Activated T-helper 1 cell treated with Interleukin-2 at 50 U/mL for 16 hours (primary cell): ENCODE data around the gene CD99L2.
"Not testable (repeated sequence)": the region's sequence is repeated elsewhere in the genome, so short reads cannot be mapped to it uniquely, and the experiment has no call there.

Source experiments
- DNase-seq: peaks from one replicate; pipeline ENCODE4 v3.0.0-alpha.2; 2020; ENCODE audit warnings: low read depth

The CD99L2 gene

DNA sequence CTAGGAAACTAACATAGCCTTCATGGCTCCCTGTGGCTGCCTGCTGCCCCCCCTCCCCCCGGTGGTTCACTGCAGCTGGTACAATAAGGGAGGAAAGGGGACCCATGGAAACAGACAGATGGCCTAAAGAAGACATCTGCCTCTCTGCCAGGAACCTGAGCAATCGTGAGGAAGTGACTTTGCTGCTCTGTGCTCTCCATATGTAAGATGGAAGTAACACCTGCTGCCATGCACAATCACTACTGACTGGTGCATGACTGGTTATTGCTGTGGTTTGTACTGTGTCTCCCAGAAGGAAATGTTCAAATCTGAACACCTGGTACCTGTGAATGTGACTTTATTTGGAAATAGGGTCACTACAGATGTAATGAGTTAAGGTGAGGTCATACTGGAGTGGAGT, 43.6 kb downstream of the CD99L2 start:
- no peak for DNase-seq

DNA sequence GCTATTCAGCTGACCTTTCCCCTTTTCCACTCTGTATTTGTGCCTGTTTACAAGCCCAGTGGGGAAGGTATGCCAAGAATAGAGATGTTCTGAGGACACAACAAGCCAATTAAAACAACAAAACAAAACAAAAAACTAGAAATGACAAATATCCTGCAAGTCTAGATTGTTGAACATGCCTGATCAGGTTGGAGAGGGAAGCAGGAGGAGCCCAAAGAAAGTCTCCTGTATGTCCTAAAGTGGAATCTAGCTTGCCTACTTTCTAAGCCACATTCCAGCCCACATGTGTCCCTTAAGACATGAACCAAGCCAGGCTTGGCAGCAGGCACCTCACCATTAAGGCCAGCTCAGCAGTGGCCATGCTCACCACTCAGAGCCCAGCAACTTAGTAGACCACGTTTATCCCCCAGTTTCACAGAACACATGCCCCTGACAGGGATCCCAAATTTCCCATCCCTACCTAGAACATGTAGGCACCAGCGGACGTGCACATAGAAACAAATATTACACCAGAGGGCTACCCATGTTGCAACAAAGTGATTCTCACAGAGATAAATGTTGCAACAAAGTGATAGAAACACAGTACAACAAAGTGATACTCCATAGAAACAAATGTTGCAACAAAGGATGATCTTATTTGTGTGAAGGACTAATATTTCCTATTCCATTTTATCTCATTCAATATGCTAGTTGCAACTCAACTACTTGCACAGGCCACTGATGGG, 48.3 kb downstream of the CD99L2 start:
- DNase-seq: no peak

DNA sequence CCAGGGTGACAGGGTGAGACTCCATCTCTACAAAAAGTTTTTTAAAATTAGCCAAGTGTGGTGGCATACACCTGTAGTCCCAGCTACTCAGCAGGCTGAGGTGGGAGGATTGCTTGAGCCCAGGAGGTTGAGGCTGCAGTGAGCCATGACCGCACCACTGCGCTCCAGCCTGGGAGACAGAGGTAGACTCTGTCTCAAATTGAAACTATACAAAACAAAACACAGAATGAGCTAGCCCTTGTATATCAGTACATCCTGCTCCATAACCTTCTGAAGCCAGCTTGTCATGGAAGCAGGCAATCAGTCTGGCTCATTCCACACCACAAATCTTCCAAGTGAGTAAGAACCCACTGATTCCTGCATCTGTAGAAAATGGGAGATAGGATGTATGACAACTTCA, 49.0 kb downstream of the CD99L2 start:
- no peak for DNase-seq

DNA sequence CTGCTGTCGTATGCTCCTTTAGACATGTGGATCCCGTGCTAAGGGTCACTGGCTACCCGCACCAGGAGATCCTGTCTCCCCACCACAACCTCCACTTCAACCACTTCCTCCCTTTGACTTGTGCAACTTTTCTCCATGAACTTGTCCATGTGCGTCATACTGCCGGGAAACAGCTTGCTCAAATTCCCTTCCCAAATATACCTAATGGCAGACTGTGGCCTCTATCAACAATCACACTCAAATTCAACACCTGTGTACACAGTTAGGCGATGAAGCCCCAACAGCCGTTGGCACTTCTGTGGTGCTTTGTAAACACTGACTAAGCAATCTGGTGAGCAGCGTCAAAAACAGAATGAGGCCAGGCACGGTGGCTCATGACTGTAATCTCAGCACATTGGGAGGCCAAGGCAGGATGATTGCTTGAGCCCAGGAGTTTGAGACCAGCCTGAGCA, 49.5 kb downstream of the CD99L2 start:
- no peak for DNase-seq

DNA sequence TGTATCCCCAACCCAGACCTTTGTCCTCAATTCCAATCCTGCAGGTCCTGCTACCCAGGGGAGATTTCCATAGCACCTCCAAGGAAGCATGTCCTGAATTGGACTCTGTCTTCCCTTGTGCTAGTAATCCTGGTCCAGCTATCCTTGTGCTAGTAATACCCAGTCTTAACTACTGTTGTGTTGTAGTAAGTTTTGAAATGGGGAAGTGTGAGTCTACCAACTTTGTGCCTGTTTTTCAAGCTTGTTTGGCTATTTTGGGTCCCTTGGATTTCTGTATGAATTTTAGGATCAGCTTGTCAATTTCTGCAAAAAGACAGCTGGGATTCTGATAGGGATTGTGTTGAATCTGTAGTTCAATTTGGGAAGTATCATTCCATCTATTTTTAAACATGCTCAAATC, 51.4 kb downstream of the CD99L2 start:
- DNase-seq: no peak

DNA sequence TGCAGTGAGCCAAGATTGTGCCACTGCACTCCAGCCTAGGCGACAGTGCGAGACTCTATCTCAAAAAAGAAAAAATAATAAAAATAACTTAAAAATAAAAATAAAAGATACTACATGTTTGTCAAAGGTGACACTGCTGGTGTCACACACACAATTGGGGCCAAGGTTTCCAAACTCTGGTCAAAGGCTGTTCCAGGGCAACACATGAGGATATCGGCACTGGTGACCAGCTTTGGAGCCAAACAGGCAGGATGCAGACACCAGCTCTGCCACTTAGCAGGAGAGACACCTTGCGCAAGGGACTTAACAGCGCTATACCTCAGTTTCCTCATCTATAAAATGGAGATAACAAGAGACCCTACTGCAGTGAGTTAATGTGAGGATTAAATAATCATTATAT, 52.3 kb downstream of the CD99L2 start:
- DNase-seq: no peak

DNA sequence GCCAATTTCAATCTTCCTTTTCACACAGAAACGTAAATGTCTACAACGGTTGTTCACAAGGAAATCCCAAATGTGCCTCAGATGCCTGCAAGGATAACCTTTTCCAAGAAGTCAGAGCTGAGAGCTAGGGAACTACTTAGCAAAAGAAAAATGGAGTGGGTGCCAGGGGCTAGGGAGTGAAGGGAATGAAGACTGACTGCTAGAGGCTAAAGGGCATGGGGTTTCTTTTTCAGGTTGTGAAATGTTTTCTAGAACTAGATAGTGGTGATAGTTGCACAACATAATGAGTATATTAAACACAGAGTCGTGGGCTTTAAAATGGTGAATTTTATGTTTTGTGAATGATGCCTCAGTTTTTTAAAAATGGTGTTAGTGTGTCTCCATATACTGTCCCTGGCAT, 53.4 kb downstream of the CD99L2 start:
- no peak for DNase-seq

DNA sequence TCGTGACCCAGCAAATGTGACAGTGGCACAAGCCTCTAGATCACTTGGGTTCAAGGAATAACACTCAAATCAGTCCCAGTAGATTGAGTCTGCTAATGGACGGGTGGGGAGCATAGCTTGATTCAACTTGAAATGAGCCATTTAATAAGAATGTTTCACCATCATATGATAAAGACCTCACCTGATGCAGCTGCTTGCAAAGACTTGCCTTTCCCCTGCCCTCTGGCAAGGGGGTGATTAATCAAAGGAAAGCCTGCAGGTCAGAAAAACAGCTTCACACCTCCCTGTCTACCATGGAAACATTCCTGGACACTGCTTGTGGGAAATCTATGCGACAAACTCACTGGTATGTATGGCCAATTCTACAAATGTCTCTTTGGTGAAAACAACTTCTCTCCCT, 54.5 kb downstream of the CD99L2 start:
- no peak for DNase-seq

DNA sequence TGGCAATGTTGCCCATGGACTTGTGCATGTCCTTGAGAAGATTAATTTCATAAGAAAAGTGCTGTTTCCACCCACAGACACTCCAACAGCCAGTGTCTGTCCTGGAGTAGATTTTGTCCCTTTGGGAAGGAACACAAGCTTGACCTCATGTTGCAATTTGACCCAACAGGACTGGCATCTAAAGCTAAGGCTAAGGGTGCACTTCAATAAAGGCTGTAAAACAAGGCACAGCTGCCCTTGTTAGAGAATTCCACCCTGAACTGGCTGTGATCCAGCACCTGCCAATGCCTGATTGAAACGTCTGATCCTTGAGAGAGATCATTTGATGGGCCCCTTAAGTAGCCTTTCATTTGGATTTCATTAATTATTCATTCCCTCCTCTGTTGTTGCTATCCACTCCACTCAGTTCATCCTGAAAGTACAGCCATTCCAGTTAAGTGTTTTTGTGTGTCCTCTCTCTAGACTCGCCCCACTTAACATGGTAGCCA, 56.2 kb downstream of the CD99L2 start:
- no peak for DNase-seq

DNA sequence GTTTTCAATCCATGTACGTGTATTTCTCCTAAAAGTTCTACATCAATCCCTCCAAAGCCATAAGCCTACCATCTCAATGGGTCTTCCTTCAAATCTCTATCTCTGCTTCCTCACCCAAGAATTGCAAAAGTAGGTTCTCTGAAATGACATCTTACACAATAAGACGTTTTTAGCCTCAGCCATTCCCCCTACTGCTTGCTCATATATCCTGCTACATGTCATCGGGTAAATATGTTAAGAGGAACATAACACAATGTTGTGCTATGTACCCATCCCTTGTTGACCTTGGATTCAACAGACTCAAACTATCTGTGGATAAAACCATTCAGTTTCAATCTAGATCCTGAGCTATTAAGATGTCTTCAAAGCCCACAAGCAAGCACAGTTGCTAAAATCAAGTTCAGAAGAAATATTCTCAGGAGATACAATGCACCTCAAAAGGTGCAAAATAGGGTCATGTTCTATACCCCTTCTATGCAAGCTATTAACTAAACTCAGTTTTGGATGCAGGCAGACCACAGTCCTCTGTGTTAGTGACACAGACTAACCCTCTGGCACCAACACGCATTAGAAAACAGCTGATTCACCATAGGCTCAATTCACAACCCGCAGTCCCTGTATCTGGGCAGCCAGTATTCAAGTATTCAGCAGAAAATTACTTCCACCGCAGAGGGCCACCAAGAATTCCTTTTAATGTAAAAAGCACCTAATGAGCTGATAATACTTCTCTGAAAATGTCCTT, 56.8 kb downstream of the CD99L2 start:
- DNase-seq: no peak

DNA sequence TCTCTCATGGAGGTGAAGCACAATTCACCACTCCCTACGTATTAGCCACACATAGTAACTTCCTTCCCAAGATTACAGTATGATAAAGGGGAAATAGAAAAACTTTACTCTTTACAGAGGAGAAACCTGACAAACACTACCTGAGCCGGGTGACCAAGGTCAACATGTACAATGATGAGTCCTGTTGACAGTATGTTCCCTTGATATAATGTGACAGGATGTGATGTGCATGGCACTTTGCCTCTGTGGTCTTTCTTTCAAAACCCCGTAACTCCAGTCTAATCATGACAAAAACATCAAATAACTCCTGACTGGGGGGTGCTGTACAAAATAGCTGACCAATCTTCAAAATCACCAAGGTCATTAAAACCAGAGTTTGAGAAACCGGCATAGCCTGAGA, 60.6 kb downstream of the CD99L2 start:
- no peak for DNase-seq

DNA sequence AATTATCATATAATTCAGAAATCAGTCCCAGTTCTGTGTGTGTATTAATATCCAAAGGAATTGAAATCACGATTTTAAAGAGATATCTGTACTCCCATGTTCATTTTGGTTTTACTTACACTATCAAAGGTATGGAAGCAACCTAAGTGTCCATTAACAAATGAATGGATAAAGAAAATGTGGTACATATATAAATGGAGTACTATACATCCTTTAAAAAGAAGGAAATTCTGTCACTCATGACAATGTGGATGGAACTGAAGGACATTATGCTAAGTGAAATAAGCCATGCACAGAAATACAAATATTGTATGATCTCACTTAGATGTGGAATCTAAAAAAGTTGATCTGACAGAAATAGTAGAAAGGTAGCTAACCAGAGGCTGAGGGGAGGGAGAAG, 63.8 kb downstream of the CD99L2 start:
- DNase-seq: no peak

DNA sequence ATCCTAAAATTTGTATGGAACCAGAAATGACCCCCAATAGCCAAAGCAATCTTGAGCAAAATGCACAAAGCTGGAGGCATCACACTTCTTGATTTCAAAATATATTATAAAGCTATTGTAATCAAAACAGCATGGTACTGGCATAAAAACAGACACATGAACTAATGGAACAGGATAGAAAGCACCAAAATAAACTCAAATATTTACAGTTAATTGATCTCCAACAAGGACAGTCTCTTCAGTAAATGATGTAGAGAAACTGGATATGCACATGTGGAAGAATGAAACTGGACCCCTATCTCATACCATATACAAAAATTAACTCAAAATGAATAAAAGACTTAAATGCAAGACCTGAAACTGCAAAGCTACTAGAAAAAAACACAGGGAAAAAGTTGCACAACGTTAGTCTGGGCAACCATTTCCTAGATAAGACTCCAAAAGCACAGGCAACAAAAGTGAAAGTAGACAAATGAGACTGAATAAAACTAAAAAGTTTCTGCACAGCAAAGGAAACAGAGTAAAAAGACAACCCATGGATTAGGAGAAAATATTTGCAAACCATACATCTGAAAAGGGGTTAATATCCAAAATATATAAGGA, 64.9 kb downstream of the CD99L2 start:
- DNase-seq: no peak

DNA sequence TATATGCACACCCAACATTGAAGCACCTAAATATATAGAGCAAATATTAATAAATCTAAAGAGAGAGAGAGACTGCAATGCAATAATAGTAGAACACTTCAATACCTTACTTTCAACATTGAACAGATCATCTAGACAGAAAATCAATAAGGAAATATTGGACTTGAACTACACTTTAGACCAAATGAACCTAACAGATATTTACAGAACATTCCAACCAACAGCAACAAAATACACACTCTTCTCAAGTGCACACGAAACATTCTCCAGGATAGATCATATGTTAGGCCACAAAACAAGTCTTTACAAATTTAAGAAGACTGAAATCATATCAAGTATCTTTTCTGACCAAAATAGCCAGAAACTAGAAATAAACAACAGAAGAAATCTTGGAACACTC, 66.6 kb downstream of the CD99L2 start:
- DNase-seq: no peak

DNA sequence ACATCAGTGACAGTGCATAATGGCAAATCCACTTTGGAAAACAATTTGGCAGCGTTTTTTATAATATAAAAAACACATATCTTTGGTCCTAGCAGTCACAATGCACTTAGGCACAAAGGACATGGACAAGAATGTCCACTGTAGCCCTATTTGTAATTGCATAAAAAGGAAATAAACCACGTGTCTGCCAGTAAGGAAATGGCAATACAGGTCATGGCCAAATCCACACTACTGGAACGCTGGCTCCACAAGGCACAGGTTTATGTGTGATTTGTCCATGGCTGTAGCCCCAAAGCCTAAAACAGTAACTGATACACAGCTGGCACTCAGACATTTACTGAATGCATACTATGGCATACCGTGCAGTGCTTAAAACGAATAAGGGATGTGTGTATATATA, 69.7 kb downstream of the CD99L2 start:
- no peak for DNase-seq

DNA sequence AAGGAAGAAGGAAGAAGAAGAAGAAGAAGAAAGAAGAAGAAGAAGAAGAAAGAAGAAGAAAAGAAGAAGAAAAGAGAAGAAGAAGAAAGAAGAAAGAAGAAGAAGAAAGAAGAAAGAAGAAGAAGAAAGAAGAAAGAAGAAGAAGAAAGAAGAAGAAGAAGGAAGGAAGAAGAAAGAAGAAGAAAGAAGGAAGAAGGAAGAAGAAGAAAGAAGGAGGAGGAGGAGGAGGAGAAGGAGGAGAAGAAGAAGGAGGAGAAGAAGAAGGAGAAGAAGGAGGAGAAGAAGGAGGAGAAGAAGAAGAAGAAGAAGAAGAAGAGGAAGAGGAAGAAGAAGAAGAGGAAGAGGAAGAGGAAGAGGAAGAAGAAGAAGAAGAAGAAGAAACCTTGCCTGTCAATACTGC, 74.1 kb downstream of the CD99L2 start:
- DNase-seq: not testable (repeated sequence)

DNA sequence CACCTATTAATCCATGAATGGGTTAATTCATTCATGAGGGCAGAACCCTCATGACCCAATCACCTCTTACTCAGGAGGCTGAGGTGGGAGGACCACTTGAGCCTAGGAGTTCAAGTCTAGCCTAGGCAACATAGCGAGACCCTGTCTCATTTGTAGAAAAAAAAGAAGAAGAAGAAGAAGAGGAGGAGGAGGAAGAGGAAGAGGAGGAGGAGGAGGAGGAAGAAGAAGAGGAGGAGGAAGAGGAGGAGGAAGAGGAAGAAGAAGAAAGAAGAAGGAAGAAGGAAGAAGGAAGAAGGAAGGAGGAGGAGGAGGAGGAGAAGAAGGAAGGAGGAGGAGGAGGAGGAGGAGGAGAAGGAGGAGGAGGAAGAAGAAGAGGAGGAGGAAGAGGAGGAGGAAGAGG, 74.6 kb downstream of the CD99L2 start:
- not testable (repeated sequence) for DNase-seq

DNA sequence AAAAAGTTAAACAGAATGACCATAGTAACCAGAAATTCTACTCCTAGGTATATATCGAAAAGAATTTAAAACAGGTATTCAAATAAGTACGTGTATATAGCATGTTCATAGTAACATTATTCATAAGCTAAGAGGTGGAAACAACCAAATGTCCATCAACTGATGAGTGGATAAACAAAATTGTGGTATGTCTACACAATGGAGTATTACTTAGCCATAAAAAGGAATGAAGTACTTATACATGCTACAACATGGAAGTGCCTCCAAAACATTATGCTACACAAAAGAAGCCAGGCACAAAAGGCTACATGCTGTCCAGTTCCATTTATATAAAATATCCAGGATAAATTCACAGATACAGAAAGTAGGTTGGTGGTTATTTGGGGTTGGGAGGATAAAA, 76.5 kb downstream of the CD99L2 start:
- no peak for DNase-seq

DNA sequence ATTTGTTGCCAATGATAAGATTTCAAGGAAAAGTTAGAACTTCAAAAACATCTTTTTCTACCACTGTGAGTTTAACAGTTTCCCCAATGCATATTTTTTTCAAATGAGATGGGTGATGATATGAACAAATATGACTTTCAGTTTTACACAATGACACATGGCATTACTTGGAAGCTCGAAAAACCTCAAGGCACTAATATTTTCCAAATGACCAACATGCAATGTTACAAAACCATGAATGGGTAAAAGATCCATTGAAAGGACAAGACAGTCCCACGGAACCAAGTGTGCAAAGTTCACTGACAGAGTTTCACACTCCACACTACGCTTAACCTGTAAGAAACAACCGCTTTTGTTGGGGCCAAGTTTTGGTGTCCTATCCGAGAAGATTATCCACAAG, 84.5 kb downstream of the CD99L2 start:
- no peak for DNase-seq

DNA sequence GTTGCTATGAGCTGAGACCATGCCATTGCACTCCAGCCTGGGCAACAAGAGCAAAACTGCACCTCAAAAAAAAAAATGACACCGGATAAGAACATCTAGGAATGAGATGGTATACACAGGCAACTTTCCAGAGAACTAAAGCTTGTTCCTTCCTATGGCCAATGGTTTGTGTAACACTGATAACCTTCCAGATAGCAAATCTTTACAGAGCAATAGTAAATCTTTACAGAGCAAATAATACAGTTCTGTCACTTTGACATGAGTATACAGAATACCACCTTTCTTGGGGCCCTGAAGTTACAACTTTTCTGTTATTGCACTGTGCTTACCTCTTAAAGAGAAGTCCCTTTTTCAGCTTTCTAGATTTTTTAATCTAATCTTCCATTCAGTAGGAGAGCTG, 91.6 kb downstream of the CD99L2 start:
- DNase-seq: no peak

DNA sequence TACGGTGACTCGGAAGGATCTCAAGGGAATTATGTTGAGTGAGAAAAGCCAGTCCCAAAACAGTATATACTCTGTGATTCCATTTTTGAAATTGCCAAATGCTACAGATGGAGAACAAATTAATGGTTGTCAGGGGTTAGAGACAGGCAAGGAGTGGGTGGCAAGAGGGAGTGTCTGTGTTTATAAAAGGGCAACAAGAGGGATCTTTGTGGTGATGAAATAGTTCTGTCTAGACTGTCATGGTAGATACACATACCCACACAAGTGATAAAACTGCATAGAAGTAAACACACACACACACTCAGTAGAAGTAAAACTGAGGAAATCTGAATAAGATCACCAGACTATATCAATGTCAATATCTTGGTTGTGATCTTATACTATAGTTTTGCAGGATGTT, 92.7 kb downstream of the CD99L2 start:
- DNase-seq: no peak

DNA sequence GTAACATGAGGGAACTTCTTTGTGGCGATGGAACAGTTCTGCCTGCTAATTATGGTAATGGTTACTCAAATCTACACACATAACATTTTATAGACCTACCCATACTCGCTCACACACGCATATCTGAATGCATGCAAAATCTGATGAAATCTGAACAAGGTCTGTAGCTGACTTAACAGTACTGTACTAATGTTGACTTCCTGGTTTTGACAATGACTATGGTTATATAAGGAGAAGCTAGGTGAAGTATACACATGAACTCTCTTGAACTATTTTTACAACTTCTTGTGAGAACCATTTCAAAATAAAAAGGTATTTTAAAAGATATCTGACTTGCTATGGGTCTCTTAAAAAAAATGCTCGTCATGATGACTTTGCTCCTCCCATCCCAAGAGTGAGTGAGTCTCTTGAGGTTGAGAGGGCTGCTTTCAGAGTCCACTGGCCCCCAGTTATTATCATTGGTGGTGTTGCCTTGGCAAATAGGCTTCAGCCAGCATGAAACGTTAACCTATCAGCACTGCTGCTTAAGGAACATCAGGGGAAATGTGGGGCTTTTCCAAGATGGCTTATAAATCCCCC, 105.4 kb downstream of the CD99L2 start:
- DNase-seq: no peak

DNA sequence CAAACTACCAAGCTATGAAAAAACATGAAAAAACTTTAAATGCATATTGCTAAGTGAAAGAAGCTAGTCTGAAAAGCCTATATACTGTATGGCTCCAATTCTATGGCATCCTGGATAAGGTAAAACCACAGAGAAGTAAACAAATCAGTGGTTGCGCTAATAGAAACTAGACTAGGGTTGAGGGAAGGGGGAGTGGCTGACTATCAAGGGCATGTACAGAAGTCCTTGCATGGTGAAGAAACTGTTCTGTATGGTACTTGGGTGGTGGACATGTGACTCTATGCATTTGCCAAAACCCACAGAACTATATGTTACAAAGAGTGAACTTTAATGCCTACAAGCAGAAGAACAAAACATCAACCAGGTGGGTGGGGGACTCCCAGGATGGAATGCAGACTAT, 108.4 kb downstream of the CD99L2 start:
- DNase-seq: no peak
